A204.1 (cell line): Measurements from ENCODE around the gene KCNE3.

Experiments
- FAIRE-seq: peaks from 2 replicates; lab custom pipeline; 2012; peaks lifted over from hg19 to GRCh38; lab: Jason Lieb, UNC

Gene KCNE3

GRCh38 chr11:74471668-74472429 lies 4.5 kb upstream of the KCNE3 start:
- no peak for FAIRE-seq

DNA sequence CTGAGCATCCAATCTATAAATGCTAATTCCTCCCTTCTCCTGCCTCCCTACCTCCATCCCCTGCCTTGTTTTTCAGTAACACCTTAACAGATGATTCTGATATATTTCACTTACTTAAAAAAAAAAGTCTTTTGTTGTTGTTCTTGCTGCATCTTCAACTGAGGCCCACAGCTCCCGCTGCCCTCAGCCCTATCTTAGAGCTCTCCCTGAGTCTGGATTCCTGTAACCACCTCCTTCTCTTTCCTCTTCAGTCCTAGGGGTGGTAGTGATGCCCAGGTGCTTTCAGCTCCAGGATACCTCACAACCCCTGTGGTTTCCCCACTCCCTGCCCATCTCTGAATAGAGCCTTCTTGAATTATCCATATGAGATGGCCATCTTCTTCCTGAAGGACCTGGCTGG lies 3.7 kb upstream of the KCNE3 start:
- FAIRE-seq: no peak

DNA sequence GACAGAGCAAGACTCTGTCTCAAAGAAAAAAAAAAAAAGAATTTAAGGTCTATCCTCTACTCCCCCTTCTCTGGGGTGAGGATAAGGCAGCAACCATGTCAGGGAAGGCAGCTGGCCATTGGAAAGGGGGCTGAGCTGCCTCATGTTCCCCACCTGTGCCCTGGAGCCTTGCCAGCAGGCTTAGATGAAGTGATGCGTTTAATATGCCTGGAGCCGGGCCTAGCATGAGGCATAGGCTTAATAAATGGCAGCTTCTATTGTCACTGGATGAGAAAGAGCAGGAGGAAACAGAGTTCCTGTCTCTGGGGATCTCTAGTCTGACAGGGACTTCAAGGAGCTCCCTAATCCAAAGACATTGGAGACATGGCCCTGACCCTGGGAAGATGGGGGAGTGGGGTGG lies 3.2 kb upstream of the KCNE3 start:
- no peak for FAIRE-seq

- FAIRE-seq: no peak
These were observed 1.6 kb upstream of the KCNE3 start for GRCh38 chr11:74468936-74469335.

DNA sequence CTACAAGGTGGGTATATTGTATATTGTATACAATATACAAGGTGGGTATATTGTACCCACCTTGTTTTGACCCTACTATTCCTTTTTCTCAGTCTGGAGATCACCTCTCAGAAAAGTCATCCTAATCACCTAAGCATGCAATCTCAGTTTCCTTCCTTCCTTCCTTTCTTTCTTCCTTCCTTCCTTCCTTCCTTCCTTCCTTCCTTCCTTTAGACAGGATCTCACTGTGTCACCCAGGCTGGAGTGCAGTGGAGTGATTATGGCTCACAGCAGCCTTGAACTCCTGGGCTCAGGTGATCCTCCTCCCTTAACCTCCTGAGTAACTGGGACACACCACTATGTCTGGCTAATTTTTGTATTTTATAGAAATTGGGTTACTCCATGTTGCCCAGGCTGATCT lies 1.2 kb upstream of the KCNE3 start:
- no peak for FAIRE-seq

GRCh38 chr11:74468058-74468457 lies 709 bp upstream of the KCNE3 start:
- no peak for FAIRE-seq

GRCh38 chr11:74465291-74465708 lies 2.0 kb downstream of the KCNE3 start:
- no peak for FAIRE-seq

DNA sequence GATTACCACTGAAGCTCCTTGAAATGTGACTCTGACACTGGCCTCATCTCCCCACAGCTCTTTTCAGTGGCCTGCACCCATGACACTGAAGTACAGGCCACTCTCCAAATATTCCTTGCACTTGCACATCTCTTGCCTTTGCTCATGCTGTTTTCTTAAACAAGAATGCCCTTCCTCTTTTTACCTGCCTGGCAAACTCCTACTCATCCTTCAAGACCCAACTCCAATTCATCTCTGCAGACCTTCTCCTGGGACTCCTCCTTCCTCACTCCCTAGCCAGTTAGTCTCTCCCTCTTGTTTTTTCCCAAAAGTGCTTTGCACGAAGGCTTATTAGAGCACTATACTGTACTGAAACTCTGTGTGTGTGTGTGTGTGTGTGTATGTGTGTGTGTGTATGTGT lies 2.6 kb downstream of the KCNE3 start:
- FAIRE-seq: no peak

DNA sequence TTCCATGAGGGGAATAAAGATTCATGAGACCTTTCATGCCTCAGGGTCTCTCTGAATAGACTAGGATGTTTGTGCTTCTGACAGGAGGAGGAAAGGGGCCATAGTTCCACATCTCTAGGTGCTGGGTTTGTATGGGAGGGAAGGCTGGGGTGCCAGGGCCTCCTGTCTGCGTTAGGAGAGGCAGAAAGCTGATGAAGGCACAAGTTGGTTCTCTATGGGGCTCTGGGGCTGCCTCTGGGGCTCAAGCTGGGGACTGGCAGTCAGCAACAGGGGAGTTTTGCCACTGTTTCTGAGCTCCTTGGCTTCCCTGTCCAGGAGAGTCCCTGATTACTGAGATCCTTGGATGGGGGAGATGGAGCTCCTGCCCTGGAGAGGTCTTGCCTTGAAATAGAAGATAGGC lies 4.1 kb downstream of the KCNE3 start:
- no peak for FAIRE-seq

GRCh38 chr11:74462631-74463030 lies 4.7 kb downstream of the KCNE3 start:
- FAIRE-seq: no peak

GRCh38 chr11:74462009-74462408 lies 5.3 kb downstream of the KCNE3 start:
- FAIRE-seq: no peak

DNA sequence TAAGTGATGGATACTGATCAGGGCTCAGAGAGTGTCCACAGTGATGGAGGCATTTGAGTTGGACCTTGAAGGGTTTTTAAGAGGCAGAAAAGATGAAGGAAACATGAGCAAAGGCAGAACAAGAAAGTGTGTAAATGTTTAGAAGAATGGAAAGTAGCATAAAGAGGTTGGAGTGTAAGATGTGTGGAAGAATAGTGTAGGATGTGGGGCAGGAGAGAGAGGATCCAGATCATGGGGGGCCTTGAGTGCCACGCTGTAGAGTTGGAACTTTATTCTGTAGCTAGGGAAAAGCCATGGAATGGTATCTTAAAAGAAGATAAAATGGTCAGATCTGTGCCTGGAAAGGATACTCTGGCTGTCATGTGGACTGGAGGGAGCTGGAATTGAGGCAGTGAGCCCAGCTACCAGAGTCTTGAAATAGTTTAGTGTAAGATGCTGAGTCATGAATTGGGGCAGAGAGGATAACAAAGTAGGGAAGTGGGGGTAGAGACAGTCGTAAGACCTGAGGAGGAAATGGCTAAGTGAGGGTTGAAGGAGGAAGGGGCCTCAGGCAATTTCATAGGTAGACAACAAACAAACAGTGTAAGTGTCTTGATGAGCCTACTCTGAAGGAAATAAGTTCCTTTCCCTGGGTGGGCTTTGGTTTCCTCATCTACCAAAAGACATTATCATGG lies 6.7 kb downstream of the KCNE3 start:
- no peak for FAIRE-seq

DNA sequence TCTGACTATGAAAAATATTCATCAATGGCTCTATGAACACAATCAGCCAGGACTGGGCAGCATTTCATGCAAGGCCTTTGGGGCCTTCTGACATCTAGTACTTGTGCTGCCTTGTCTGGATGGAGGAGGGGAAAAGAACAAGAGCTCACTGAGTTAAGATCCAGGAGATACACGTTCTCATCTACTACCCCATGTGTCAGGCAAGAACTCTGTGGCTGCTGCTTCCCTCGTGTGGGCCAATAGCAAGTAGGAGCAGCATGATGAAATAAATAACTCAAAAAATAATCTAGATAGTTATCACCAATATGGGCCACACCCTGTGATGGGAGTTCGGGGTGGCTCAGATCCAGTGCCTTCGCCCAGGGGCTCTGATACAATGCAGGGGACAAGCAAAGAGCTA lies 7.3 kb downstream of the KCNE3 start:
- no peak for FAIRE-seq

- no peak for FAIRE-seq
These were observed 7.8 kb downstream of the KCNE3 start for GRCh38 chr11:74459584-74459983.

- FAIRE-seq: no peak
These were observed 10.0 kb downstream of the KCNE3 start for GRCh38 chr11:74457356-74457755.

GRCh38 chr11:74453373-74453975 lies 13.9 kb downstream of the KCNE3 start:
- FAIRE-seq: no peak

DNA sequence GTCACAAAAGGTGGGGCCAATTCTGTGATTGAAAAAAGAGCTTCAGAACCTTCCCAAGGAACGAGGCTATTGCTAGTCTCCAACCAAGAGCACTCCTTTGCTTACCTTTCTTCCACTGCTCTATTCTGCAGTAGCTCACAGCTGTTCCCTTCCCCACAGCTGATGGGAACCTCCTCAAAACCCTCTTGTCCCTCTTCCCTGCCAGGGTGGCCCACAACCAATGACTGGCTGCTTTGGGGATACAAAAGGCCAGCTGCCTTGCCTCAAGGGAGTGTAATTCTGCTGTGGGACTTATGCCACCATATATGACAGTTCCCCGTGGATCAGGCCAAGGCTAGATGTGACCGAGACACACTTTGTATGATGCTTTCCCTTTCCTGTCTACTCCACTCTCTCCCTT lies 15.0 kb downstream of the KCNE3 start:
- no peak for FAIRE-seq

DNA sequence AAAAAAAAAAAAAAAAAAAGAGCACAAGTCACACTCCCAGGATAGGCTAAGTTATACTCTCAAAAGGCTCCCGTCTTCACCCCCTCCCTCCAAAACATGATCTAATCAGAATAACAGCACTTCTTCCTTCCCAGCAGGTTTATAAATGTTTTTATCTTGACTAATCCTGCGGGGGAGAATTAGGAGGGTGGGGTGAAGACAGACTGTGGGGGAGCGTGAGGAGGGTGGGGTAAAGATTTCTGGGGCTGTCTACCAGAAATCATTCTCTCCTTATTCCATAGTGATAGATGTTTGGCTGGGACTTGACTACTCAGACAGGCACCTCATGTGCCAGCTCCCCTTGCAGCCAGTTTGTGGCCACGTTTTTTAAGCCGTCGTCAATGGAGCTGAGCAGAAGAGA lies 17.0 kb downstream of the KCNE3 start:
- FAIRE-seq: no peak

- peak; percentile 65 for FAIRE-seq
These were observed 17.9 kb downstream of the KCNE3 start for GRCh38 chr11:74449369-74449931.

DNA sequence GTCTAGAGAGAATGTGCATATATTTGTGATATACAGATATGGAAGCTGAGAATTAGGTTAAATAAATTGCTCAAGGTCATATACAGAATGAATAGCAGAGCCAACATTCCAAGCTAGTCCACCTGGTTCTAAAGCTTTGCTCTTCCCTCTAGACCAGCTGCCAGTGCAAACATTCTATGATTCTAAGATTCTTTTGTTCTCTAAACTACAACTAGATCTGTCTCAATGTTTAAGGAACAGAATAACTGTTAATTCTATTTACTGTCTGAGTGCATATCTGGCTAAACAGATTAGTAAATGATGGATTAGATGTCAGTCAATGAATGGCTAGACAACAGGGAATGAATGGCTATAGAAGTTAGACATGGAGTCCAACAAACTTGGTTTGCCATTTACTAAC lies 19.6 kb downstream of the KCNE3 start:
- FAIRE-seq: no peak

GRCh38 chr11:74446532-74446938 lies 20.8 kb downstream of the KCNE3 start:
- no peak for FAIRE-seq

DNA sequence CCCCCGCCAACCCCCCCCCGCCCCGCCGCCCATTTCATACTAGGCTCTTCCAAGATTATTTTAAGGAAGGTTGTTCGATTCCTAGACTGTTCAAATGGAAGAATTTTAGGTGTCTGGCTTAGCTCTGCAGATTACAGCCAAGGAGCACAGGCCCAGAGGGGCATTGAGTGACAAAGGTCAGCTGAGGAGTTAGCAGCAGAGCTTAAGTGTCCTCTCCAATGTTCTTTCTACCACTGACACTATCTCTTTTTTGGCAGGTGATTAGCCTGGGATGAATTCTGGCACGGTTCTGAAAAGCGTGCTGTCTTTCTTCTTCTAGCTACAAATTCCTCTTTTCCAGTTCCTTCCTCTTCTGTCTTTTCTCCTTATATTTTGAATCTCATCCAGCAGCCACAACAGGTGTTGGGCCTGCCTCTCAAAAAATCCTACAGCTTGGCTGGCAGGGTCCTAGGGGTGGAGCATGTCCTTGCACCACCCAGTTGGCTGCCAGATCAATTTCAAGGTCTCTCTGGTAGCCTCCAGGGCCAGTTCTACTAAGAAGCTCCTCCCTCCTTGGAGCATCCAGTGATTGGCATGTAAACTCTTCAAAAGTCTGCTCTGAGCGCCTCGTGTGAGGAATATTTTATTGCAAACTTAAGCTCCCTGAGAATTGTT lies 23.0 kb downstream of the KCNE3 start:
- FAIRE-seq: no peak
